AG09309 (cell line): ENCODE measurements around the gene SLC25A1.
"Not testable (repeated sequence)": the region's sequence is repeated elsewhere in the genome, so short reads cannot be mapped to it uniquely, and the experiment has no call there.

Source experiments
- DNase-seq: peaks from one replicate; pipeline ENCODE4 v3.0.0-alpha.2; 2010; ENCODE audit warnings: low read depth
- H3K4me3 ChIP-seq: 2 replicates; pipeline ENCODE4 v1.5.1; 2011; ENCODE audit warnings: mild to moderate bottlenecking, low read depth, low read length, moderate library complexity; ENCODE audit not compliant: control insufficient read depth
- TF ChIP-seq, protein P1 (sequence below): IDR thresholded peaks from 2 replicates; pipeline ENCODE4 v1.5.1; 2011; ENCODE audit warnings: mild to moderate bottlenecking, low read depth, low read length, inconsistent platforms; ENCODE audit not compliant: insufficient read depth, control insufficient read depth; ENCODE audit errors: missing control alignments

Gene SLC25A1

GRCh38 chr22:19167106-19167869 is 11.2 kb downstream of the SLC25A1 start:
- no peak for DNase-seq
- no peak overlapping the region for H3K4me3 ChIP-seq
- TF ChIP-seq, protein P1, sequence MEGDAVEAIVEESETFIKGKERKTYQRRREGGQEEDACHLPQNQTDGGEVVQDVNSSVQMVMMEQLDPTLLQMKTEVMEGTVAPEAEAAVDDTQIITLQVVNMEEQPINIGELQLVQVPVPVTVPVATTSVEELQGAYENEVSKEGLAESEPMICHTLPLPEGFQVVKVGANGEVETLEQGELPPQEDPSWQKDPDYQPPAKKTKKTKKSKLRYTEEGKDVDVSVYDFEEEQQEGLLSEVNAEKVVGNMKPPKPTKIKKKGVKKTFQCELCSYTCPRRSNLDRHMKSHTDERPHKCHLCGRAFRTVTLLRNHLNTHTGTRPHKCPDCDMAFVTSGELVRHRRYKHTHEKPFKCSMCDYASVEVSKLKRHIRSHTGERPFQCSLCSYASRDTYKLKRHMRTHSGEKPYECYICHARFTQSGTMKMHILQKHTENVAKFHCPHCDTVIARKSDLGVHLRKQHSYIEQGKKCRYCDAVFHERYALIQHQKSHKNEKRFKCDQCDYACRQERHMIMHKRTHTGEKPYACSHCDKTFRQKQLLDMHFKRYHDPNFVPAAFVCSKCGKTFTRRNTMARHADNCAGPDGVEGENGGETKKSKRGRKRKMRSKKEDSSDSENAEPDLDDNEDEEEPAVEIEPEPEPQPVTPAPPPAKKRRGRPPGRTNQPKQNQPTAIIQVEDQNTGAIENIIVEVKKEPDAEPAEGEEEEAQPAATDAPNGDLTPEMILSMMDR = no peak

DNA sequence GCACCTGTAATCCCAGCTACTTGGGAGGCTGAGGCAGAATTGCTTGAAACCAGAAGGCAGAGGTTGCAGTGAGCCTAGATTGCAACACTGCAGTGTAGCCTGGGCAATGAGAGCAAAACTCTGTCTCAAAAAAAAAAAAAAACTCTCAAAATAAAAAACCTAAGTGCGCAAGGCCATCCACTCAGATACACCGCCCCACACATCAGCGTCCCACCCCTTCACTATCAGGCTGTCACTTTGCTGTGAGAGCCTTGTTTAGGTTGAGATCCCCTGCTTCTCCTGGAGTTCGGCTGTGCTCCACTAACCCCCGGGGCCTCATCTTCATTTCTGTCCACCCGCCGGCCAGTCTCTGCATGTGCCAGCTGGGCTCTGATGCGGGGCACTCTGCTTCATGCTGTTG is 12.1 kb downstream of the SLC25A1 start:
- TF ChIP-seq, protein P1 = no peak
- no peak overlapping the region for H3K4me3 ChIP-seq
- no peak for DNase-seq

DNA sequence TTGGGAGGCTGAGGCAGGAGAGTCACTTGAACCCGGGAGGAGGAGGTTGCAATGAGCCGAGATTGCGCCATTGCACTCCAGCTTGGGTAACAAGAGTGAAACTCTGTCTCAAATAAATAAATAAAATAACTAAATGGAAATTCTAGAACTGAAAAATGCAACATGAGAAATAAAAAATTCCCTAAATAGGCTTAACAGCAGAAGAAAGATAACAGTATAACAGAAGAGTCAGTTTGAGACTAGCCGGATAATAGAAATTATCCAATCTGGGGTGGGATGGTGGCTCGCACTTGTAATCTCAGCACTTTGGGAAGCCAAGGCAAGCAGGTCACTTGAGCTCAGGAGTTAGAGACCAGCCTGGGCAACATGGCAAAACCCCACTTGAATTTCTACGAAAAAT is 14.1 kb downstream of the SLC25A1 start:
- DNase-seq = no peak
- TF ChIP-seq, protein P1 = no peak
- H3K4me3 ChIP-seq = no peak overlapping the region

- DNase-seq, H3K4me3 ChIP-seq: not testable (repeated sequence)
Observed at GRCh38 chr22:19158649-19159048, 19.9 kb downstream of the SLC25A1 start.

DNA sequence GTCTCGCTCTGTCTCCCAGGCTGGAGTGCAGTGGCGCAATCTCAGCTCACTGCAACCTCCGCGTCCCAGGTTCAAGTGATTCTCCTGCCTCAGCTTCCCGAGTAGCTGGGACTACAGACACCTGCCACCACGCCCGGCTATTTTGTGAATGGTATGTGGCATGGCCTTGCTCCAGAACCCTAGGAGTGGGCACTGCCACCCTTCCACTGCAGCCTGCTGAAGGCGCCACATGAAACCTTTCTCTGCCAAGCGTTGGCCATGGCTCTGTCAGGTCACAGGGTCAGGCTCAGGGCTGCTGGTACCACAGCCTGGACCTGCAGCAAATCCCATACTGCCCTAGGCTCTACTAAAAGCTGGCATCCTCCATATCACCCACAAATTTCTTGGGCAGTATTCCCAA is 22.4 kb downstream of the SLC25A1 start:
- not testable (repeated sequence) for H3K4me3 ChIP-seq, DNase-seq

- H3K4me3 ChIP-seq = no peak overlapping the region
- no peak for DNase-seq
- TF ChIP-seq, protein P1 = no peak
Observed at GRCh38 chr22:19152942-19153883, 25.3 kb downstream of the SLC25A1 start.

- TF ChIP-seq, protein P1 = no peak
- no peak overlapping the region for H3K4me3 ChIP-seq
- no peak for DNase-seq
Observed at GRCh38 chr22:19151329-19152191, 27.0 kb downstream of the SLC25A1 start.
